DMS153 treated with DMSO at 0.1 percent for 48 hours (cell line): ENCODE measurements around the gene OCIAD2.
"Not testable (repeated sequence)": the region's sequence is repeated elsewhere in the genome, so short reads cannot be mapped to it uniquely, and the experiment has no call there.

Experiments used
- DNase-seq: peaks from one replicate; lab custom pipeline; 2025; ENCODE audit not compliant: unreplicated experiment; lab: John Stamatoyannopoulos, UW

Gene OCIAD2

DNA sequence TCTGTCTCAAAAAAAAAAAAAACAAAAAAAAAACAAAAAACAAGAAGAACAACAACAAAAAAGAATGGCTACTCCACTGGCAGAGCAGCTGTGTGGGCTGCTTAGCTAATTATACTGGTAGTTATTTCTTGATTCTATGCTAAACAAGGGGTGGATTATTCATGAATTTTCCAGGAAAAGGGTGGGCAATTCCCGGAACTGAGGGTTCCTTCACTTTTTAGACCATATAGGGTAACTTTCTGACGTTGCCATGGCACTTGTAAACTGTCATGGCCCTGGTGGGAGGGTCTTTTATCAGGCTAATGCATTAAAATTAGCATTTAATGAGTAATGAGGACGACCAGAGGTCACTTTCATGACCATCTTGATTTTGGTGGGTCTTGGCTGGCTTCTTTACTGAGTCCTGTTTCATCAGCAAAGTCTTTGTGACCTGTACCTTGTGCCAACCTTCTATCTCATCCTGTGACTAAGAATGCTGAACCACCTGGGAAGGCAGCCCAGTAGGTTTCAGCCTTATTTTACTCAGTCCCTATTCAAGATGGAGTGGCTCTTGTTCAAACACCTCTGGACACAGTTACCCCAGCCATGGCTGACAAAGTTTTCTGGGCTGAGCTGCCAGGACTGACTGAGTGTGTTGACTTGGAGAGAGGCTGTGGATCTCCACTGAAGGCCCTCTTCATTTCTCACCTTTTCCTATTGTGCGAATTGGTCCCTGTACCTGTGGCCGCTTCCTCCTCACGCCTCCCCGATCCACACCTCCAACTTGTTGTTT is 1.3 kb upstream of the OCIAD2 start:
- no peak for DNase-seq

DNA sequence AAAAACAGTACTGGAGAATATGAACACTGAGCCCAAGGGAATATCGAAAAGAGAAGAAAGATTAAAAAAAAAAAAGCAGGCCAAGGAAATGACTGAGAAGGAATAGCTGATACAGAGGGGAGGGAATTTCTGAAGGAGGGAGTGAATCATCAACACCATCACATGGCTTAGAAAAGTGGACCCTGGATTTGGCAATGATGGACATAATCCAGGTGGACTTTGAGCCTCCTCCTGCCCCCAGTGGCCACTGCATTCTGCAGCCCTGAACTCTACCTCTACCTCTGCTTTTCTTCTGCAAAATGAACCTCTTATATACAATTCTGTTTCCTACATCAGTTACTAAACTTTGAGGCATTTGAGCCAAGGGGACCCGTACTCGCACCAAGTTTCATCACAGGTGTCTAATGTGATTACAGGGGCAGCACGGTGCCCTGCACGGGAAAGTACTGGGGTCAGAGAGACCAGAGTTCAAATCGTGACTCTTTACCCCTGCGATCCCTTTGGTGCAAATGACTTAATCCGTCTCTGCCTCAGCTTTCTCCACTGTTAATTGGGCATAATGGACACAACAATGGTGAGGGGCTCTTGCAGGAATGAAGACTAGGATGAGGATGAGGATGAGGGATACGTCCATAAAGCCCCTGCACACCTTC is 1.1 kb downstream of the OCIAD2 start:
- no peak for DNase-seq

DNA sequence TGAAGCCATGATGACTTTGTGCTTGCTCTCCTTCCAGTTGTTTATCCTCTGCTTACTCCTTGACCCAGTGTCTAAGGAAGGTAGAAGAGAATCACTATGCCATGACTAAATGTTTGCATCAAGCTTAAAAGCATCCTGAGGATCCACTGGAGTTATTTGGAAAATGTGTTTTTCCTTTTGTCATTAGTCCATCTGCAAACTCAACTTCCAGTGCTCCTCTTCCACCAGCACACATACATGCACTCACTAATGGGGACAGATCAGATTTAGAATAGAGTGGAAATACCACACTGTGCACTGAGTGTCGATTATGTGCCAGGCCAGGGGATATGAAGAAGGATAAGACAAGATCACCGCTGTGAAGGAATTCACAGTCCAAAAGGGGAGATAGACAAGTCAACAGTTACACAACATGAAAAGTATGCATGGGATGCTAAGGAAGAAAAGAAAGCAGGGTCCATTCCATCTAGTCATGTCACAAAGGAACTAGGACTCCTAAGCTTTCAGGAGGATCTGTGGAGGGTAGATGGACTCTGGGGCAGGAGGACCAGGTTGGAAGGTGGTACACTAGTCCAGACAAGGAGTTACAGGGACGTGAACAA is 1.9 kb downstream of the OCIAD2 start:
- DNase-seq = no peak

DNA sequence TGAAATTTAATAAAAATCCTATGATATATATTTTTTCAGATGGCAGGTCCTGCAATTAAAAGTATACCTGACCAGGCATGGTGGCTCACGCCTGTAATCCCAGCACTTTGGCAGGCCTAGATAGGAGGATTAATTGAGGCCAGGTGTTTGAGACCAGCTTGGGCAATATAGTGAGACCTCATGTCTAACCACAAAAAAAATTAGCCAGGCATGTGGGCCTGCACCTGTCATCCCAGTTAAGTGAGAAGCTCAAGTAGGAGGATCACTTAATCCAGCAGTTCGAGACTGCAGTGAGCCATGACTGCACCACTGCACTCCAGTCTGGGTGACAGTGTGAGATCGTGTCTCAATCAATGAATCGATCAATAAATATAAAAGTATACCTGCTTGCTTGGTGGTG is 2.5 kb downstream of the OCIAD2 start:
- no peak for DNase-seq

DNA sequence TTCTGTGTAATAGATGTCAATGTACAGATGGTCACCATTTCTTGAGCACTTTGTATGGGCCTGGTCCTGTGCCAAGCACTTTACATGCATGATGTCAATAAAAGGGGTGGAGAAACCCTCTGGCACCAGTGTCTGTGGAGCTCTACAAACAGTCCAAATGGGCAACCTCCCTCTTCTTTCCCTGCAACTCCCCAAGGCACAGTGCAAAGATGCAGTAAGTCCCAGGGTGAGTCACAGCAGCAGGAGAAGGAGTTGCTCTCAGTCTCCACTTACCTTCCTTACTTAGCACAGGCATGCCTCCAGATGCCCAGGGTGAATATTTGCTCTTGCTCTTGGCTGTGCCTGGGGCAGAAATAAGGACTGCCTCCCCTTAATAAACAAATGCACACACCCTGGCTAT is 4.3 kb downstream of the OCIAD2 start:
- no peak for DNase-seq

DNA sequence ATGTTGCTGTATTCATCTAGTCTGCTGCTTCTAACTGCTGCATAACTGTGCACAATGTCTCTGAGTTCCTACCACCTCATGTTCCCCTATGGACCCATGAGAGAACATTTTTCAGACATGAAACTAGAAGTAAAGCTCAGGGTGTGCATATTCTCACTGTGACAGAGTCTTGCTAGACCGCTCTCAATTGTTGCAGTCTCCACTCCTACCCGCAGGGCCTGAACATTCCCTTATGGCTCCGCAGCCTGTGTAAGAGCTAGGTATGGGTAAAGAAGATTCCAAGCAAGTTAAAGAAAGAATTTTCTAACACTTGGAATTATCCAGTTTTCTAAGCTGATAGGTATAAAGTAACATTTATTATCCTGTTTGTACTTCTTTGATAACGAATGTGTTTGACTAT is 5.4 kb downstream of the OCIAD2 start:
- DNase-seq = no peak

DNA sequence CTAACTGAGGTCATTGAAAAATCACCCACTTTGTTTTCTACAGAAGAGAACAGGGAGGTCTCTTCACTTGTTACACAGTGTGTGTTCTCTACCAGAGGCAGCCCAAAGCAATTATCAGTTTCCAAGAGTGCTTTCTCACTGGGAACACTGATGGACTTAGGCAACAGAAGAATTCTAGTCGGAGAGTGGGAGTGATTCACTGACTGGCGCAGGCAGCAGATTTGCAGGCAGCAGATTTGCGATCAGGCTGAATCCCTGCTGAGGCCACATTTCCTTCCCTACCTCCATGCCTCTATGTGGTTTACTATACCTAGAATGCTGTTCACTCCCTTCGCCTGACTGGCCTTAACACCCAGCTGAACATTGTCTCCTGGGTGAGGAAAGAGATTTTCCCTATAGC is 6.6 kb downstream of the OCIAD2 start:
- DNase-seq = no peak

DNA sequence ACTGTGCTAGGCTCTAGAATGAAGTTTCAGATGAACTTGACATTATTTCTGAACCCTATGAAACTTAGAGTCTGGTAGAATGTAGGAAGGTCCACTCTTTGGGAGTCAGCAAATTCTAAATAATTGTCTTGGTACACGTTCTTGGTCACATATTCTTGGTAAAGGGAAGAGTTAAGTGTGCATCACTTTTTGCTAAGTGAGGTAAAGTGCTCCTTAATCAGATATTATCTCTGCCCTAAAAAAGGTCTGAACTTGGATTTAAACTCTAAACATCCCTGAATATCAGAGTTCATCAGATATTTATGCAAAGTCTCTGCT is 7.2 kb downstream of the OCIAD2 start:
- no peak for DNase-seq

DNA sequence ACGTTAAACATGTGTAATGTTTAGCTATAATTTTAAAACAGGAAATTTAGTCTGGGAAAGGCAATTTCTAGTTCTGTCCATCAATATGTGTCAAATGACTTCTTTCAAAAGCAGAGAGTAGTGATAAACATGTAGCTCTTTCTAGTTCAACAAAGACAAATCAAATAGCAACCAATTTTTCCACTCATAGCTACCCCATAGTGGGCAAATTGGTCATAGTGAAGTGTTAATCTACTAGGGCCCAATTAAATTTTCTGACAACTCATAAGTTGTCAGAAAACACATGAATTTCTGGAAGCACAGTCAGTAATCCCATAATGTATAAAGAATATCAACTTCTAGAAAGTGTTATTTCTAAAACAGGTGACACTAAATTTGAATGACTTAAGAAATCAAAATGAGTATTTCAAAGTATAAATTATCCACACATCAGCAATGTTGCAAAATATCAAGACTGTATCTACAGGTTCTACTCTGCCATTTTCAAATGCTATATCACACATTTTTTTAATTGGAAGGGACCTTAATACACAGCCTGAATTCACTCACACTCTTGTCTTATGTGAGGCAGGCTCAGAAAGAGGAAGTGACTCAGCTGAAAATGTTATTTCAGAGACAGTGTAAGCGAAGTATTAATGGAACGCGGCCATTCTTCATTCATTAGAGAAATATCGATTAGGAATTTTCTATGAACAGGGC is 7.7 kb downstream of the OCIAD2 start:
- no peak for DNase-seq

DNA sequence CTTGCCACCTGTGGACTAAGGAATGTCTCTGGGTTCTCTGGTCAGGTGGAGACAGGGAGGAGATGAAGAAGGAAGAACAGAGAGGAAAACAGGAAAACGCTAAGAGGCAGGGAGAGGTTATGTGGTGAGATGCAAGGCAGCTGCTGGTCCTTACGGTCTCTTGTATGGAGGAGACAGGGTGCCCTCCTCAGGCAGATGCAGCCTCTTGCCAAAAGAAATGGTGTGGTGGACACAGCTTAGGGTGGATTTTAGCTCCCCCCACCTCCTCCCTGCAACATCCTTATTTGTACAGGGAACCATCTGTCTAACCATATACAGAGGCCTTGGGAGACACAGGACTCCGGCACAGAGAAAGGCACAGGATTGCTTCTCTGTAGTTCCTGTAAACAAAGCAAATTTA is 9.7 kb downstream of the OCIAD2 start:
- DNase-seq = no peak

DNA sequence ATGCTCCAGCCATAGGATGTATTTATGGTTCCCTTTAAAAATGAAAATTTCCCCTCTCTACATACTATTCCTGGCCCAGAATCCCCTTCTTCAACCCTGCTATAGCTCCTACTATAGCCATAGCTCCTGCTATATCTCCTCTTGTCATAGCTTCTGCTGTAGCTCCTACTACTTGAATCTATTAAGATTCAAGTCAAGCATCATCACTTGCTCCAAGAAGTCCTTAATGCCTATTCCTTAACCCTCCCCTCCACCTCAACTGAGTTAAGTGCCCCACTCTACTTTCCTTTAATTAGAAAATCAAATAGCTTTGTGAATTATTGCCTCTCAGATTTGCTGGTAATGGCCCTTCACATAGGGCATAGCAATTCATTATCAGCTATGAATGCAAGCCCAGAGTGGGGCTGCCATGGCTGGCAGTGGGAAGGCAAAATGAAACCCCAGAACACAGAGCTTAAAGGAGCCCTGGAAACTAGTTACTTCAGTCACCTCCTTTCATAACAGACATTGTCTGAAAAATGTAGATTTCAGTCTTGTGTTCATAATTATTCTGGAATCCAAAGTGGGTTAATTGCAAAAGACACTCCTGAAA is 15.4 kb downstream of the OCIAD2 start:
- no peak for DNase-seq

DNA sequence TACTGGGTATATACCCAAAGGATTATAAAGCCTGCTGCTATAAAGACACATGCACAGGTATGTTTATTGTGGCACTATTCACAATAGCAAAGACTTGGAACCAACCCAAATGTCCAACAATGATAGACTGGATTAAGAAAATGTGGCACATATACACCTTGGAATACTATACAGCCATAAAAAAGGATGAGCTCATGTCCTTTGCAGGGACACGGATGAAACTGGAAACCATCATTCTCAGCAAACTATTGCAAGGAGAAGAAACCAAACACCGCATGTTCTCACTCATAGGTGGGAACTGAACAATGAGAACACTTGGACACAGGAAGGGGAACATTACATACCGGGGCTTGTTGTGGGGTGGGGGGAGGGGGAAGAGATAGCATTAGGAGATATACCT is 16.8 kb downstream of the OCIAD2 start:
- DNase-seq = not testable (repeated sequence)

DNA sequence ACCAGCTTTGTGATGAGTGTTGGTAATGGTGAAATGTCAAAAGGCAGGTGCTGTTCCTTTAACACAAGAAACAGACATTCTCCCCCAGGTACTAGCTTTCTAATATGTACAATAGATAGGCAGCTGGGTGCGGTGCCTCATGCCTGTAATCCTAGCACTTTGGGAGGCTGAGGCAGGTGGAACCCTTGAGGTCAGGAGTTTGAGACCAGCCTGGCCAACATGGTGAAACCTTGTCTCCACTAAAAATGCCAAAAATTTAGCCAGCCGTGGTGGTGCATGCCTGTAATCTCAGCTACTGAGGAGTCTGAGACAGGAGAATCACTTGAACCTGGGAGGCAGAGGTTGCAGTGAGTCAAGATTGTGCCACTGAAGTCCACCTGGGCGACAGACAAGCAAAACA is 24.9 kb downstream of the OCIAD2 start:
- DNase-seq = not testable (repeated sequence)

DNA sequence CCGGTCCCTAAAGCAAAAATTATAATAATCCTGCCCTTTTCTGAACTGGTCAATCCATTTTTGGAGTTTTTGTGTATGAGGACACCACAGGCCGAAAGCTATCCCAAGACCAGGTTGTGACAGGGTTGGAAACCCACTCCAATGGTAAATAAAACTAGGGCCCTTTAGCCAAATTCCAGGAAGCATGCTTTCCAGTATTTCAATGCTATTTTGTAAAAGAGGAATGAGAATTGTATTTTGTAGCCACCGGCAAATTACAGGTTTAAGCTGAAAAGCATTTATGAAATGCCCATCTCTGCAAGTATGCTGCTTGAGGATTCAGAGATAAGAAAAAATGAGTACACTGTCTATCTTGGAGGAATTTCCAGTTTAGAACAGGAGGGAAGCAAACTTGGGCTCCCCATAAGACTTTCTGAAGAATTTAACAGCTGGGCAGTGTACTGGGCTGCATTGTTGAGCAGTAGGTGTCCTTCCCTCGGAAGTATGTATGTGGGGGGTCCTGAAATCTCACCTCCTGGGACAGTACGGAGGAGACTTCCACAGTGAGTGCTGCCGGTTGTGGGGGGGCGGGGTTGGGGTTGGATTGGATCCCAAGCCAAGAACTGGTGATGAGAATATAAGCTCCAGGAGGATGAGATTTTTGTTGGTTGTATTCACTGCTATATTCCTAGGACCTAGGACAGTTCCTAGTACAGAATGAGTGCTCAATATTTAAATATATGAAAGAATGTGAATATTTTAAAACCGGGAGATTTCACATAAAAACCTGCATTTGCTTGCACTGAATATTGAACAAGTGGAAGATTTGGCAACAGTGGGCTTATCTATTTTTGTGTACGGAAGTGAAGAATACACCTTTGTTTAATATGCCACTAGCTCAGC is 26.8 kb downstream of the OCIAD2 start:
- no peak for DNase-seq

DNA sequence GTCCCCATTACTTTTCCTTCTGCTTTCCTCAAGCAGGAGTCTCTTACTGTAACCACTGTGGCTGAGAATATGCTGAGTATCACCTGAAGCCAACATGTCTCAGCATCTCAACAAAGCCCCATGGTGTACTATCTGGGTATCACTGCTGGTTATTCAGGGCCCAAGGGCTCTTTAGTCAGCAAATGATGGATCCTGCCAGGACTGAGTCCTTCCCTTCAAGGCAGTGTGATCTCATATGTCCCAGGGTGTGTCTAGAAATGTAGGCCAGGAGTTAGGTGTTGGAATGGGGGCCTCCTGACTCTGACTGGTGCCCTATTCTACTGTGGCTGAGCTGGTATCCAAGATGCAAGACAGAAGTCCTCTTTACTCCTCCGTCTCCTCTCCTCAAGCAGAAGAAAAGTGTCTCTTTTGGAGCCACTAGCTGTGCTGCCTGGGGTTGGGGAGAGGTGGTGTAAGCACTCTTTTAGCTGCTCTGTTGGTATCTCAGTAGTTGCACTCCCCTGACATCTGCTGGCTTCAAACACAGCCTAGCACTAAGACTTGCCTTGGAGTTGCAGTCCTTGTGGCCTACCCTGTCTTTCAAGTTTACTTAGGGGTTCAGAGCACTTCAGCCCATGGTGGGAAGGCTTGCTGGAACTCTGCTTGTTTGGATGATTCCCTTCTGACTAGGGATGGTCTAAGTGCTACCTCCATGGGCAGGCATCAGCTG is 28.6 kb downstream of the OCIAD2 start:
- no peak for DNase-seq

DNA sequence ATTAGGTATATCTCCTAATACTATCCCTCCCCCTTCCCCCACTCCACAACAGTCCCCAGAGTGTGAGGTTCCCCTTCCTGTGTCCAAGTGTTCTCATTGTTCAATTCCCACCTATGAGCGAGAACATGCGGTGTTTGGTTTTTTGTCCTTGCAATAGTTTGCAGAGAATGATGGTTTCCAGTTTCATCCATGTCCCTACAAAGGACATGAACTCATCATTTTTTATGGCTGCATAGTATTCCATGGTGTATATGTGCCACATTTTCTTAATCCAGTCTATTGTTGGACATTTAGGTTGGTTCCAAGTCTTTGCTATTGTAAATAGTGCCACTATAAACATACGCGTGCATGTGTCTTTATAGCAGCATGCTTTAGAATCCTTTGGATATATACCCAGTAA is 41.9 kb downstream of the OCIAD2 start:
- not testable (repeated sequence) for DNase-seq

DNA sequence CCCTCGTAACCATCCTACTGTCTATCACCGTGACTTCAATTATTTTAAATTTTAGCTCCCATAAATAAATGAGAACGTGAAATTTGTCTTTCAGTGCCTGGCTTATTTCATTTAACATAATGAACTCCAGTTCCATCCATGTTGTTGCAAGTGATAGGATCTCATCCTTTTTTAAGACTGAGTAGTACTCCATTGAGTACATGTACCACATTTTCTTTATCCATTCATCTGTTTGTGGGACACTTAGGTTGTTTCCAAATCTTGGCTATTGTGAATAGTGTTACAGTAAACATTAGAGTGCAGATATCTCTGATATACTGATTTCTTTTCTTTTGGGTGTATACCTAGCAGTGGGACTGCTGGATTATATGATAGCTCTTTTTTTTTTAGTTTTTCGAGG is 42.8 kb downstream of the OCIAD2 start:
- no peak for DNase-seq

DNA sequence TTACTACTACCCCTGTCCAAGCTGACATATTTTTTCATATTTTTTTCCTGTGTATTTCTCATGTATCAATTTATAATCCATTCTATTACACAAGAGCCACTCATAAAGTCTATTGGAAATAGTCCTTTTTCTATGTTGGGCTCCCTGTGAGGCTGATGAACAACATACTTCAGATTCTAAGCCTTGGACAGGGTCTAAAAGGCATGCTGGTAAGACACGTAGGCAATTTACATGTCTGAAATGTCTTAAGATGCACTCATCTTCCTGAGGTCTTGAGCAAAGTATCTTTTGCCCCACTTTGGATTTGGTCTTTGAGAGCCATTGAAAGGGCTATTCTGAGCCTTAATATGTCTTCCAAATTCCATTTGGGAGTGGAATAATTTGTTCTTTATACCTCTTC is 43.9 kb downstream of the OCIAD2 start:
- no peak for DNase-seq

DNA sequence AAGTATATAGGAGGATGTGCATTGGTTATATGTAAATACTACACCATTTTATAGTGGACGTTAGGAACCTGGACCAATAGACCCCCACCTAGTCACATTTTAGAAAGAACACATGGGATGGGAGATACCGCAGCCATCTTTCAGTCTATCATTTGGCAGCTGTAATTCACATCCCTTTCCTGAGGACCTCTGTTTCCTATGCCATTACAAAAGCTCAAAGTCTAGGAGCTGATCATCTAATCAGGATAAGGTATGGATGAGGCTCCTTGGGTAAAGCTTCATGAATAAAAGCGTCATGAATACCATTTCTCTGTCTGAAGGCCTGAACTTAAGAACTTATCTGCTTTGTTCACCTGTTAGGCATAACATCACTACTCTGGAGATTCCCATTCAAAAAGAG is 44.5 kb downstream of the OCIAD2 start:
- no peak for DNase-seq

DNA sequence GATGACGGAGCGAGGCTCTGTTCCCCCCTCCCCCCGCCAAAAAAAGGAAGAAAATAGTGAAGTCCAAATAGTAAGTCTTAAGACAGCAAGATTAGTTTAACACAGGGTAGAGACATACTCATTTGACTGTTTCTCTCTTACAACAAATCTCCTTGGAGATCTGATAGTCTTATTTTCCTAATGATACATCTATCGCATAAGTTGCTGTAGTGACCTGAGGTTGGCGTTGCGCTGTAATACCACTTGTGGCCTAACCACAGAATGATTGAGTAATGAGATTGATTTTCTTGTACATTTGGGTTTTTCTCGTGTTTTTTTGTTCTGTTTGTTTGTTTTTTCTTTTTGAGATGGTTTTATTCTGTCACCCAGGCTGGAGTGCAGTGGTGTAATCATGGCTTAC is 48.4 kb downstream of the OCIAD2 start:
- no peak for DNase-seq
